H1 (cell line): ENCODE data around the gene EFCAB10. TPM values are rescaled to one million over a fixed set of nuclear protein-coding genes. Genes with fewer than 3 reads are reported as not detected.

ENCODE experiments used
- CTCF ChIA-PET: fragments of 300-600 bp; sonication (Branson Sonifier 250); formaldehyde crosslinking; loops from one replicate; lab custom pipeline; 2021; ENCODE audit not compliant: partially characterized antibody; lab: Charles Lee
- POLR2A ChIA-PET: fragments of 300-600 bp; sonication (Branson Sonifier 250); formaldehyde crosslinking; loops from one replicate; lab custom pipeline; 2021; ENCODE audit warnings: inconsistent platforms; ENCODE audit not compliant: partially characterized antibody; lab: Charles Lee
- DNase-seq, 2 experiments: peaks; one replicate each; pipeline versions ENCODE4 v3.0.0 to v3.0.0-alpha.2; 2010 to 2022; ENCODE audit warnings: low spot score in 2 of 2, low read depth in 1 of 2, mixed read lengths in 1 of 2
- FAIRE-seq: peaks from 2 replicates; lab custom pipeline; 2011; peaks lifted over from hg19 to GRCh38; lab: Jason Lieb, UNC
- H2AFZ ChIP-seq: 2 replicates; pipeline ENCODE4 v1.8.1; 2012; ENCODE audit warnings: low read length, inconsistent platforms
- H2AK5ac ChIP-seq: 2 replicates; pipeline ENCODE4 v1.6.1; 2013; ENCODE audit warnings: low read depth, low read length
- H2BK120ac ChIP-seq: replicated peaks from 2 replicates; pipeline ENCODE3; 2013; ENCODE audit warnings: low read depth, low read length, inconsistent platforms
- H2BK12ac ChIP-seq: 2 replicates; pipeline ENCODE4 v1.6.1; 2013; ENCODE audit warnings: low read depth, low read length
- H2BK15ac ChIP-seq: 2 replicates; pipeline ENCODE4 v1.6.1; 2013; ENCODE audit warnings: low read length
- H2BK20ac ChIP-seq: 2 replicates; pipeline ENCODE4 v1.6.1; 2013; ENCODE audit warnings: low read length
- H2BK5ac ChIP-seq: 2 replicates; pipeline ENCODE4 v1.6.1; 2013; ENCODE audit warnings: low read depth, low read length
- H3K14ac ChIP-seq: 2 replicates; pipeline ENCODE4 v1.6.1; 2013; ENCODE audit warnings: inconsistent platforms; ENCODE audit not compliant: insufficient read length
- H3K18ac ChIP-seq: 2 replicates; pipeline ENCODE4 v1.6.1; 2013; ENCODE audit warnings: low read length; ENCODE audit errors: extremely low read depth
- H3K23ac ChIP-seq: 2 replicates; pipeline ENCODE4 v1.6.1; 2013; ENCODE audit warnings: inconsistent platforms; ENCODE audit not compliant: insufficient read length
- H3K23me2 ChIP-seq: 2 replicates; pipeline ENCODE4 v1.6.1; 2013; ENCODE audit warnings: low read depth, low read length
- H3K27ac ChIP-seq: 2 replicates; pipeline ENCODE4 v1.6.1; 2011; ENCODE audit warnings: low read depth, low read length, inconsistent platforms
- H3K27me3 ChIP-seq, 4 experiments: replicated peaks in 1 of 4; 1 replicate in 1 of 4; 2 replicates in 3 of 4; pipeline versions ENCODE4 v1.6.1 to v1.8.1; 2011 to 2013; ENCODE audit warnings: low read length in 3 of 4, mild to moderate bottlenecking in 3 of 4, inconsistent platforms in 2 of 4, mixed read lengths in 2 of 4, moderate library complexity in 1 of 4; ENCODE audit not compliant: control insufficient read depth in 3 of 4, insufficient read depth in 3 of 4; ENCODE audit errors: extremely low read depth in 1 of 4
- H3K36me3 ChIP-seq, 4 experiments: 2 replicates each; pipeline versions ENCODE4 v1.6.1 to v1.8.1; 2011 to 2013; ENCODE audit warnings: mild to moderate bottlenecking in 4 of 4, low read length in 3 of 4, moderate library complexity in 2 of 4, control low read depth in 1 of 4, inconsistent platforms in 1 of 4; ENCODE audit not compliant: insufficient read depth in 4 of 4, control insufficient read depth in 2 of 4
- H3K4ac ChIP-seq: replicated peaks from 2 replicates; pipeline ENCODE3; 2013; ENCODE audit warnings: low read length, low read depth, mixed read lengths, inconsistent platforms; ENCODE audit not compliant: insufficient read length
- H3K4me1 ChIP-seq, 4 experiments: replicated peaks in 1 of 4; 1 replicate in 1 of 4; 2 replicates in 3 of 4; pipeline versions ENCODE4 v1.6.1 to v1.8.1; 2011 to 2013; ENCODE audit warnings: low read length in 3 of 4, inconsistent platforms in 2 of 4, mixed read lengths in 1 of 4; ENCODE audit not compliant: insufficient read depth in 4 of 4, control insufficient read depth in 3 of 4
- H3K4me2 ChIP-seq, 2 experiments: 2 replicates each; pipeline versions ENCODE4 v1.6.1 to v1.8.1; 2011 to 2013; ENCODE audit warnings: low read depth in 2 of 2, low read length in 2 of 2, control low read depth in 1 of 2, inconsistent platforms in 1 of 2, mild to moderate bottlenecking in 1 of 2; ENCODE audit not compliant: insufficient read depth in 1 of 2
- H3K4me3 ChIP-seq, 4 experiments: fragments of 200-600, 300-600 bp in 1 of 4; sonication (generic), shearing (Covaris generic), sonication (Bioruptor Twin) in 1 of 4; 2 replicates each; pipeline versions ENCODE4 v1.5.1 to v1.8.1; 2011 to 2016; ENCODE audit warnings: low read length in 4 of 4, low read depth in 3 of 4, control low read depth in 2 of 4, inconsistent platforms in 2 of 4, mild to moderate bottlenecking in 2 of 4, mixed read lengths in 1 of 4, moderate library complexity in 1 of 4; ENCODE audit not compliant: insufficient read depth in 2 of 4; ENCODE audit errors: extremely low read depth in 1 of 4
- H3K56ac ChIP-seq: replicated peaks from 2 replicates; pipeline ENCODE3; 2013; ENCODE audit warnings: low read depth, mild to moderate bottlenecking, mixed read lengths, low read length, inconsistent platforms; ENCODE audit not compliant: insufficient read length
- H3K79me1 ChIP-seq: 2 replicates; pipeline ENCODE4 v1.6.1; 2013; ENCODE audit warnings: low read depth, low read length, control low read depth
- H3K79me2 ChIP-seq, 2 experiments: 2 replicates each; pipeline versions ENCODE4 v1.6.1 to v1.8.1; 2012 to 2013; ENCODE audit warnings: low read length in 2 of 2, mild to moderate bottlenecking in 2 of 2, inconsistent platforms in 1 of 2; ENCODE audit not compliant: insufficient read depth in 2 of 2, control insufficient read depth in 1 of 2
- H3K9ac ChIP-seq, 4 experiments: replicated peaks in 1 of 4; 1 replicate in 1 of 4; 2 replicates in 3 of 4; pipeline versions ENCODE4 v1.6.1 to v1.8.1; 2011 to 2013; ENCODE audit warnings: low read depth in 3 of 4, low read length in 3 of 4, control low read depth in 2 of 4, mild to moderate bottlenecking in 2 of 4, moderate library complexity in 2 of 4, inconsistent platforms in 1 of 4; ENCODE audit errors: extremely low read depth in 1 of 4
- H3K9me3 ChIP-seq, 2 experiments: 2 replicates each; pipeline versions ENCODE4 v1.6.1 to v1.8.1; 2012 to 2013; ENCODE audit warnings: mild to moderate bottlenecking in 2 of 2, moderate library complexity in 2 of 2, control low read depth in 1 of 2, inconsistent platforms in 1 of 2, low read depth in 1 of 2, low read length in 1 of 2, mixed read lengths in 1 of 2; ENCODE audit not compliant: insufficient read depth in 2 of 2
- H4K20me1 ChIP-seq, 2 experiments: replicated peaks in 1 of 2; 2 replicates each; pipeline versions ENCODE3 to v1.8.1; 2011 to 2013; ENCODE audit warnings: inconsistent platforms in 2 of 2, low read length in 2 of 2, mild to moderate bottlenecking in 1 of 2; ENCODE audit not compliant: insufficient read depth in 2 of 2, control insufficient read depth in 1 of 2
- H4K5ac ChIP-seq: 2 replicates; pipeline ENCODE4 v1.6.1; 2013; ENCODE audit warnings: low read length, low read depth, mixed read lengths, inconsistent platforms; ENCODE audit not compliant: insufficient read length
- H4K8ac ChIP-seq: 2 replicates; pipeline ENCODE4 v1.8.0; 2013; ENCODE audit warnings: mild to moderate bottlenecking, moderate library complexity, low read length, inconsistent platforms; ENCODE audit not compliant: insufficient read depth; ENCODE audit errors: extremely low read depth
- H4K91ac ChIP-seq: replicated peaks from 2 replicates; pipeline ENCODE3; 2013; ENCODE audit warnings: low read length, mixed read lengths, inconsistent platforms; ENCODE audit not compliant: insufficient read length
- BACH1 ChIP-seq: IDR thresholded peaks from 2 replicates; pipeline ENCODE4 v1.6.1; 2012; ENCODE audit warnings: low read length, improper control_type of control experiment
- EZH2 ChIP-seq: fragments of 200-600 bp; sonication (generic); IDR thresholded peaks from 2 replicates; pipeline ENCODE4 v1.7.1; 2012; ENCODE audit warnings: low read depth, mild to moderate bottlenecking, moderate library complexity, low read length, inconsistent platforms; ENCODE audit not compliant: severe bottlenecking
- SAP30 ChIP-seq: fragments of 300-600 bp; sonication (generic); IDR thresholded peaks from 2 replicates; pipeline ENCODE4 v1.7.1; 2012; ENCODE audit warnings: low read length, moderate library complexity, mild to moderate bottlenecking, inconsistent platforms; ENCODE audit not compliant: insufficient read depth, insufficient replicate concordance
- SIRT6 ChIP-seq: IDR thresholded peaks from one replicate; pipeline ENCODE4 v1.7.1; 2012; ENCODE audit warnings: low read length, inconsistent platforms
- TAF1 ChIP-seq: IDR thresholded peaks from 2 replicates; pipeline ENCODE4 v1.6.1; 2011; ENCODE audit warnings: mild to moderate bottlenecking, low read depth, low read length
- TAF7 ChIP-seq: optimal IDR thresholded peaks from 2 replicates; pipeline ENCODE3; 2011; ENCODE audit warnings: low read depth, mild to moderate bottlenecking, inconsistent platforms, low read length, moderate library complexity, borderline replicate concordance
- WGBS, 2 experiments: shearing (Covaris generic) in 1 of 2; methylation state at CpG; one replicate each; pipeline versions ENCODE4 v1.1.6 to v1.1.7; 2013 to 2015; ENCODE audit warnings: low lambda C conversion rate in 2 of 2, mixed read lengths in 2 of 2, inconsistent platforms in 1 of 2, low coverage in 1 of 2, missing lambda C conversion rate in 1 of 2; ENCODE audit not compliant: insufficient replicate concordance in 2 of 2, insufficient coverage in 1 of 2, insufficient read length in 1 of 2; ENCODE audit errors: extremely low coverage in 1 of 2, missing lambda C conversion rate in 1 of 2; 5-methylcytosine and 5-hydroxymethylcytosine counted together
- polyA plus RNA-seq, 7 experiments: library from polyadenylated mRNA; depleted of rRNA in 3 of 7; stranded (reverse) in 5 of 7; unstranded in 2 of 7; fragments of >200 nt in 5 of 7; fragments of 200-250 nt in 2 of 7; gene quantifications; 1 replicate in 5 of 7; 2 replicates in 1 of 7; 4 replicates in 1 of 7; pipeline versions ENCODE4 v1.2.1 to v1.2.3, GENCODE V29; 2011 to 2013; ENCODE audit warnings: missing spikeins in 2 of 7, mixed read lengths in 2 of 7
- total RNA-seq: library from RNA; stranded (reverse); fragmentation: NEBNext Ultra II Directional; extraction: Animal tissue kit (Norgen Biotek cat#: 25700); gene quantifications from 2 replicates; pipeline ENCODE4 v1.2.1, GENCODE V29; 2021
- TF ChIP-seq, protein P1 (sequence below), 3 experiments: IDR thresholded peaks; 1 replicate in 2 of 3; 2 replicates in 1 of 3; pipeline versions ENCODE4 v1.5.1 to v1.6.1; 2011; ENCODE audit warnings: low read length in 3 of 3, mild to moderate bottlenecking in 3 of 3, inconsistent platforms in 2 of 3, low read depth in 1 of 3, moderate library complexity in 1 of 3; ENCODE audit not compliant: insufficient read depth in 1 of 3; ENCODE audit errors: control extremely low read depth in 1 of 3
- TF ChIP-seq, protein P2 (sequence below): IDR thresholded peaks from 2 replicates; pipeline ENCODE4 v1.6.1; 2012; ENCODE audit warnings: inconsistent platforms

Gene EFCAB10
- total and polyA plus RNA-seq, 2 of the 8 experiments (the other 6 are each of a cell fraction or from before 2014, with no cell fraction given): 0.80 to 3.1 TPM

DNA sequence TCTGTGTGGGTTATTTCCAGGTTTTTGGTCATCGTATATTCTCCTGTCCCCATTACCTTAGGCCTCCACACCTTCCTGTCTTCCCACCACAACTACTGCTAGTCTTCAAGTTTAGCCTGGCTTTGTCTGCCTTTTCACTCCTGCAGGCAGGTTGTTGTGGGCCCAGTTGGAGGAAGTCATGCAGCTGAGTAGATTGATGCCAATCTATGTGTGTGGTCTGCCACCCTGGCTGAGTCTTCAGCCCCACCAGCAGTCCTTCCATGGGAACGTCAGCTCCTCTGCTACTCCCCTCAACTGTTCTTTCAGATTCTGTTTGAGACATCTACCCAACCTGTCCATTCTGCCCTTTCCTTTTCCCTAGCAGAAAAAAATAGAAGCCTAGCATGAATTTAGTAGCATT lies 43.0 kb downstream of the EFCAB10 start:
- Histone ChIP-seq H4K20me1 (no peaks in the 10 kb centered on the region), H3K4me1 (no peaks in the 10 kb centered on the region), H3K4ac (no peak overlapping the region), H3K9ac (no peak overlapping the region), H3K27me3 (no peaks in the 10 kb centered on the region), H4K91ac (no peak overlapping the region), H3K23me2 (no peaks in the 10 kb centered on the region), H3K18ac (no peak overlapping the region), H2BK12ac (no peak overlapping the region), H3K14ac (no peak overlapping the region), H3K9me3 (no peaks in the 10 kb centered on the region), H2BK5ac (no peak overlapping the region), H4K8ac (no peak overlapping the region), H2BK20ac (no peak overlapping the region), H3K27ac (no peak overlapping the region), H2AFZ (no peak overlapping the region), H2BK120ac (no peak overlapping the region), H3K23ac (no peak overlapping the region), H3K4me3 (no peak overlapping the region), H3K36me3 (peaks cover 2 to 22% (median 12%) of the 10 kb centered on the region in 4 experiments; a peak in 4 of 8 replicates), H3K79me2 (peaks cover 0 to 3% of the 10 kb centered on the region in 2 experiments; a peak in 1 of 4 replicates), H2BK15ac (no peak overlapping the region), H4K5ac (no peak overlapping the region), H3K56ac (no peak overlapping the region), H3K4me2 (no peak overlapping the region), H2AK5ac (no peak overlapping the region), H3K79me1 (no peaks in the 10 kb centered on the region)
- DNase-seq (peak in 1 of 2 experiments; percentile 20), FAIRE-seq (no peak)
- POLR2A ChIA-PET: interaction anchor here (0.7 kb wide), 1 partner anchor 29 kb away, joined by 4 read pairs; no protein-coding TSS in a partner anchor
- whole genome bisulfite sequencing, 2 experiments: 84% methylated on average over 2 of the region's 2 CpGs; no CpG with 5 or more reads in 1 of the 2 experiments
- CTCF ChIA-PET: no interaction called here
- TF ChIP-seq, protein P1, sequence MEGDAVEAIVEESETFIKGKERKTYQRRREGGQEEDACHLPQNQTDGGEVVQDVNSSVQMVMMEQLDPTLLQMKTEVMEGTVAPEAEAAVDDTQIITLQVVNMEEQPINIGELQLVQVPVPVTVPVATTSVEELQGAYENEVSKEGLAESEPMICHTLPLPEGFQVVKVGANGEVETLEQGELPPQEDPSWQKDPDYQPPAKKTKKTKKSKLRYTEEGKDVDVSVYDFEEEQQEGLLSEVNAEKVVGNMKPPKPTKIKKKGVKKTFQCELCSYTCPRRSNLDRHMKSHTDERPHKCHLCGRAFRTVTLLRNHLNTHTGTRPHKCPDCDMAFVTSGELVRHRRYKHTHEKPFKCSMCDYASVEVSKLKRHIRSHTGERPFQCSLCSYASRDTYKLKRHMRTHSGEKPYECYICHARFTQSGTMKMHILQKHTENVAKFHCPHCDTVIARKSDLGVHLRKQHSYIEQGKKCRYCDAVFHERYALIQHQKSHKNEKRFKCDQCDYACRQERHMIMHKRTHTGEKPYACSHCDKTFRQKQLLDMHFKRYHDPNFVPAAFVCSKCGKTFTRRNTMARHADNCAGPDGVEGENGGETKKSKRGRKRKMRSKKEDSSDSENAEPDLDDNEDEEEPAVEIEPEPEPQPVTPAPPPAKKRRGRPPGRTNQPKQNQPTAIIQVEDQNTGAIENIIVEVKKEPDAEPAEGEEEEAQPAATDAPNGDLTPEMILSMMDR (IDR thresholded peaks at IDR 0.05; ENCODE audit: control extremely low read depth in 1 of 3, insufficient read depth in 1 of 3, low read depth in 1 of 3, low read length in 3 of 3): no peak
- TF ChIP-seq TAF1 (no peak), BACH1 (no peak), SIRT6 (no peak), SAP30 (no peak), TAF7 (no peak), EZH2 (no peak)
- TF ChIP-seq, protein P2, sequence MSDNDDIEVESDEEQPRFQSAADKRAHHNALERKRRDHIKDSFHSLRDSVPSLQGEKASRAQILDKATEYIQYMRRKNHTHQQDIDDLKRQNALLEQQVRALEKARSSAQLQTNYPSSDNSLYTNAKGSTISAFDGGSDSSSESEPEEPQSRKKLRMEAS: no peak
